SH-SY5Y (cell line): Measurements from ENCODE around the gene CSMD2.

ENCODE experiments used
- GATA2 ChIP-seq: IDR thresholded peaks from 2 replicates; pipeline ENCODE4 v1.6.1; 2011; ENCODE audit warnings: mild to moderate bottlenecking, low read depth, low read length
- GATA3 ChIP-seq: IDR thresholded peaks from 2 replicates; pipeline ENCODE4 v1.6.1; 2011; ENCODE audit warnings: low read depth, mild to moderate bottlenecking, low read length, moderate library complexity

GRCh38 chr1:33895396-33895795 is 269.6 kb downstream of the CSMD2 start:
- TF ChIP-seq GATA2 (no peak), GATA3 (no peak)
